ENCODE results near the gene YPEL2.

The YPEL2 gene

GRCh38 chr17:59355030-59355701 is 23.7 kb downstream of the YPEL2 start:
- DNase-seq (ENCODE audit: extremely low spot score) = no peak
- ChIA-PET CTCF (interaction anchor here (0.7 to 2.0 kb wide), 6 partner anchors 12 to 104 kb away, joined by 3 to 12 read pairs (median 3); no protein-coding TSS in a partner anchor), POLR2A (no interaction called here)
- TF ChIP-seq CTCF (IDR thresholded peaks at IDR 0.05; ENCODE audit: control extremely low read depth, extremely low read depth, low read depth, missing control alignments) = no peak

GRCh38 chr17:59355702-59356325 is 24.4 kb downstream of the YPEL2 start:
- no peak for DNase-seq (ENCODE audit: extremely low spot score)
- POLR2A ChIA-PET = no interaction called here
- CTCF ChIA-PET = interaction anchor here (0.6 to 2.0 kb wide), 8 partner anchors 10 to 103 kb away, joined by 3 to 12 read pairs (median 3); no protein-coding TSS in a partner anchor
- no peak for TF ChIP-seq CTCF (IDR thresholded peaks at IDR 0.05; ENCODE audit: control extremely low read depth, extremely low read depth, low read depth, missing control alignments)

GRCh38 chr17:59356543-59357218 is 25.2 kb downstream of the YPEL2 start:
- CTCF ChIA-PET = interaction anchor here (1.0 to 1.7 kb wide), 5 partner anchors 9 to 87 kb away, joined by 3 to 5 read pairs (median 3); no protein-coding TSS in a partner anchor
- POLR2A ChIA-PET = no interaction called here
- DNase-seq (ENCODE audit: extremely low spot score) = no peak
- no peak for TF ChIP-seq CTCF (IDR thresholded peaks at IDR 0.05; ENCODE audit: control extremely low read depth, extremely low read depth, low read depth, missing control alignments)

- POLR2A ChIA-PET = no interaction called here
- no peak for TF ChIP-seq CTCF (IDR thresholded peaks at IDR 0.05; ENCODE audit: control extremely low read depth, extremely low read depth, low read depth, missing control alignments)
- CTCF ChIA-PET = interaction anchor here (1.0 kb wide), 1 partner anchor 27 kb away, joined by 5 read pairs; no protein-coding TSS in a partner anchor
- DNase-seq (ENCODE audit: extremely low spot score) = no peak
Observed at GRCh38 chr17:59357219-59357697, 25.8 kb downstream of the YPEL2 start.

GRCh38 chr17:59357929-59358328 is 26.5 kb downstream of the YPEL2 start:
- no peak for TF ChIP-seq CTCF (IDR thresholded peaks at IDR 0.05; ENCODE audit: control extremely low read depth, extremely low read depth, low read depth, missing control alignments)
- no peak for DNase-seq (ENCODE audit: extremely low spot score)
- POLR2A ChIA-PET = no interaction called here
- CTCF ChIA-PET = interaction anchor here (1.0 to 1.1 kb wide), 2 partner anchors 28 kb away, joined by 3 to 5 read pairs; no protein-coding TSS in a partner anchor

- ChIA-PET POLR2A (no interaction called here), CTCF (interaction anchor here (1.8 kb wide), 1 partner anchor 18 kb away, joined by 6 read pairs; no protein-coding TSS in a partner anchor)
- no peak for TF ChIP-seq CTCF (IDR thresholded peaks at IDR 0.05; ENCODE audit: control extremely low read depth, extremely low read depth, low read depth, missing control alignments)
- DNase-seq (ENCODE audit: extremely low spot score) = no peak
Observed at GRCh38 chr17:59361386-59361785, 29.9 kb downstream of the YPEL2 start.

All from GM10248 (cell line).